HEK293T (cell line): ENCODE results near the gene ACP1.

ENCODE experiments used
- ARNT ChIP-seq: fragments of 450-650 bp; IDR thresholded peaks from 2 replicates; pipeline ENCODE4 v1.6.1; 2017; ENCODE audit warnings: mild to moderate bottlenecking
- BHLHE40 ChIP-seq: fragments of 450-650 bp; IDR thresholded peaks from 2 replicates; pipeline ENCODE4 v1.6.1; 2016; ENCODE audit warnings: mild to moderate bottlenecking, moderate library complexity, borderline replicate concordance
- ELF4 ChIP-seq: fragments of 450-650 bp; IDR thresholded peaks from 2 replicates; pipeline ENCODE4 v1.6.1; 2017; ENCODE audit warnings: antibody characterized with exemption
- FOXA1 ChIP-seq: fragments of 450-650 bp; IDR thresholded peaks from 2 replicates; pipeline ENCODE4 v1.6.1; 2016; ENCODE audit warnings: mild to moderate bottlenecking
- FOXK2 ChIP-seq: fragments of 450-650 bp; IDR thresholded peaks from 2 replicates; pipeline ENCODE4 v1.6.1; 2016; ENCODE audit warnings: mild to moderate bottlenecking
- NFRKB ChIP-seq: fragments of 450-650 bp; IDR thresholded peaks from 2 replicates; pipeline ENCODE4 v1.6.1; 2016; ENCODE audit warnings: mild to moderate bottlenecking, moderate library complexity
- SP1 ChIP-seq: fragments of 450-650 bp; IDR thresholded peaks from 2 replicates; pipeline ENCODE4 v1.6.1; 2017
- ZNF384 ChIP-seq: fragments of 450-650 bp; IDR thresholded peaks from 2 replicates; pipeline ENCODE4 v1.6.1; 2016

DNA sequence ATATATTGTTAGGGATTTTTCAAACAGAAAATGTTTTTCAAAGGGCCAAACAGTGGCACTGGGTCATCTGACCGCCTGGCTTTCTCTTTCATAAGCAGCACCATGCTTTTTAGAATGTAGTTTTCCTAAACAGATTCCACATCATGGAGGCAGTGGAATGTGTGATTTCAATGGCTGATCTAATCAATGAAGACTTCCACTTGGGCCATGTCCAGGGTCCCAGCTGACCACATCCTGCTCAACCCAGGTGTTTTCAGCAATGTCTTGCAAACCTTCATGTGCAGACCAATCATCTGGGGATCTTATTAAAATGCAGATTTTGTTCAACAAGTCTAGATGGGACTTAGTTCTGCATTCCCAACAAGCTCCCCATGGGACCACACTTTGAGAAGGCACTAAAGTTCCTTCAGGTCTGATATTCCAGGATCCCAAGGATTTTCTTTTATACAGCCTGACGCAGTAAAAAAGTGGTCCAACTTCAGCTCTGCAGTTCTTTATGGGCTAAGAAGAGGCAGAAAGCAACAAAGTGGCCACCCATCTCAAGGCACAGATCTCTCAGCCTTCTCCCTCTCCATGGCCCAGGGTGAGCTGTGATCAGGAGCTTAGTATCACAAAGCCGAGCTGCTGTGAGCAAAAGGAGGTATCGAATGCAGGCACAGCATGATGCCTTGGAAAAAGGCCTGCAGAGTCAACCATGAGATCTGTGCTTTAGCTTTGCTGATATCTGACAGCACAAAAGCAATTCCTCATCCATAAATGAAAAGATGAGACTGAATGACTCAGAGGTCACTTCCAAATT, 19.4 kb downstream of the ACP1 start:
- TF ChIP-seq ELF4 (no peak), SP1 (no peak), FOXA1 (no peak), NFRKB (no peak), ZNF384 (no peak), ARNT (no peak), FOXK2 (no peak), BHLHE40 (no peak)
